BJ (cell line): ENCODE results near the gene VSX1. TPM values are rescaled to one million over a fixed set of nuclear protein-coding genes. Genes with fewer than 3 reads are reported as not detected.

Source experiments
- CTCF ChIA-PET: fragments of 350-600 bp; formaldehyde crosslinking; extraction: SDS; loops from one replicate; lab custom pipeline; 2021; ENCODE audit warnings: antibody characterized with exemption, inconsistent platforms; lab: Yijun Ruan, JAX
- POLR2A ChIA-PET: fragments of 300-600 bp; sonication (Branson Sonifier 250); formaldehyde crosslinking; extraction: SDS; loops from one replicate; lab custom pipeline; 2021; ENCODE audit warnings: antibody characterized with exemption; lab: Charles Lee
- DNase-seq: peaks from one replicate; pipeline ENCODE4 v3.0.0-alpha.2; 2011; ENCODE audit warnings: low read depth
- H3K27me3 ChIP-seq: 2 replicates; pipeline ENCODE4 v1.6.0; 2011; ENCODE audit warnings: low read length; ENCODE audit not compliant: control insufficient read depth, insufficient read depth
- H3K36me3 ChIP-seq: 2 replicates; pipeline ENCODE4 v1.5.1; 2011; ENCODE audit warnings: low read length; ENCODE audit not compliant: control insufficient read depth, insufficient read depth
- H3K4me3 ChIP-seq: 2 replicates; pipeline ENCODE4 v1.5.1; 2011; ENCODE audit warnings: low read depth, mild to moderate bottlenecking, control low read depth, low read length
- polyA plus RNA-seq: library from polyadenylated mRNA; depleted of rRNA; stranded (reverse); fragments of >200 nt; gene quantifications from 2 replicates; pipeline ENCODE4 v1.2.3, GENCODE V29; 2011
- TF ChIP-seq, protein P1 (sequence below): IDR thresholded peaks from 2 replicates; pipeline ENCODE4 v1.5.1; 2011; ENCODE audit warnings: low read depth, mild to moderate bottlenecking, control low read depth, inconsistent platforms, low read length, moderate library complexity; ENCODE audit not compliant: insufficient read depth

Gene VSX1
- polyA plus RNA-seq, 1 experiment = not detected

DNA sequence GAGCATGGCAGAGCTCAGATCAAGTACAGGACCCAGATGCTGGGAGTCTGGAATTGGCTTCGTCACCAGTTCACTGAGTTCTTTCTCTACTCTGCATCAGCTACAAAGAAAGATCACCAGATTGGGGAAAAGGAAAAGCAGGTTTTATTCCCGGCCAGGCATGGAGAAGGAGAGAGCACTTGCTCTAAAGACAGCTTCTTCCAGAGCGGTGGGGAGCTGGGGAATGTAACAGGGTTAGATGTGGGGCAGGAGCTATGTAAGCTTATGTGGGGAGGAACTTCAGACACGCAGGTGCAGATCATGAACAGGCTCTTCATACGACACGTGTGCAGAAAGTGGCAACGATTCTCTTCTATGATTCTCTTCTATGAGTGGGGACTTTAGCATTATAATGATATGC is 19.1 kb downstream of the VSX1 start:
- Histone ChIP-seq H3K4me3 (no peak overlapping the region), H3K27me3 (peaks cover 36% of the 10 kb centered on the region), H3K36me3 (no peaks in the 10 kb centered on the region)
- ChIA-PET POLR2A (no interaction called here), CTCF (interaction anchor here (0.7 to 8.8 kb wide), 5 partner anchors 15 to 336 kb away, joined by 3 to 216 read pairs (median 12); partner anchors contain the start of gene APMAP)
- no peak for DNase-seq
- TF ChIP-seq, protein P1, sequence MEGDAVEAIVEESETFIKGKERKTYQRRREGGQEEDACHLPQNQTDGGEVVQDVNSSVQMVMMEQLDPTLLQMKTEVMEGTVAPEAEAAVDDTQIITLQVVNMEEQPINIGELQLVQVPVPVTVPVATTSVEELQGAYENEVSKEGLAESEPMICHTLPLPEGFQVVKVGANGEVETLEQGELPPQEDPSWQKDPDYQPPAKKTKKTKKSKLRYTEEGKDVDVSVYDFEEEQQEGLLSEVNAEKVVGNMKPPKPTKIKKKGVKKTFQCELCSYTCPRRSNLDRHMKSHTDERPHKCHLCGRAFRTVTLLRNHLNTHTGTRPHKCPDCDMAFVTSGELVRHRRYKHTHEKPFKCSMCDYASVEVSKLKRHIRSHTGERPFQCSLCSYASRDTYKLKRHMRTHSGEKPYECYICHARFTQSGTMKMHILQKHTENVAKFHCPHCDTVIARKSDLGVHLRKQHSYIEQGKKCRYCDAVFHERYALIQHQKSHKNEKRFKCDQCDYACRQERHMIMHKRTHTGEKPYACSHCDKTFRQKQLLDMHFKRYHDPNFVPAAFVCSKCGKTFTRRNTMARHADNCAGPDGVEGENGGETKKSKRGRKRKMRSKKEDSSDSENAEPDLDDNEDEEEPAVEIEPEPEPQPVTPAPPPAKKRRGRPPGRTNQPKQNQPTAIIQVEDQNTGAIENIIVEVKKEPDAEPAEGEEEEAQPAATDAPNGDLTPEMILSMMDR = no peak

DNA sequence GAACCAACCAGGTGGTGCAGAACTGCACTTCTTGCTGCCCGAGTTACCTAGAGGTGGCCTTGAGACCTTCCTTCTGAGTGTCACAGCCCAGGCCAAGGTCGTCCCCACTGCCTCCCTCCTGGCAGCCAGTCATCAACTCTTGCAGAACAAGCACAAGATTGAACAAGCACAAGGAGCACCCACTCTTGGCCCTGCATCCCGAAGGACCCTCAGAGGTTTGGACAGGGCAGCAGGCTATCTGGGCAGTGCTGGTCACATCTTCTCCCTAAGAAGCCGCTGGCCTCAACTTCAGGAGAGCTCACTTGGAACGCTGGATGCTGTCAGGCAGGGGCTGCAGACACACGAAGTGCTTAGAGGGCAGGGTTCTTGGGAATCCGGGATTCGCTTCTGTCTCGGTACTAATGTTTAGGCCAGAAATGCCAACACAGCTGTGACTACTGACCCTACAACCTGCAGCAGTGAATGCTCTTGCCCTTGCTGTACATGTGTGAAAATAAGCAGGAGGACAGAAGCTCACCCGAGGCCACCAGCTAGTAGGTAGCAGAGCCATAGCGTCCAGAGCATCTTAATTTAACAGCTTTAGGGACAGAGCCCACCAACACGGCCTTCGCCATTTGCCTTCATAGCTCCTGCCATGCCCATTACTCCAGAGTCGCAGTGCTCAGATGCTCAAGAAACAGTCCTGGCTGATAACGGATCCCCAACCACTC is 20.0 kb downstream of the VSX1 start:
- peaks cover 36% of the 10 kb centered on the region for H3K27me3 ChIP-seq
- ChIA-PET POLR2A (no interaction called here), CTCF (interaction anchor here (0.7 to 8.8 kb wide), 5 partner anchors 14 to 337 kb away, joined by 3 to 216 read pairs (median 12); partner anchors contain the start of gene APMAP)
- no peak for DNase-seq
- H3K4me3 ChIP-seq = no peak overlapping the region
- TF ChIP-seq, protein P1 = no peak
- H3K36me3 ChIP-seq = no peaks in the 10 kb centered on the region

DNA sequence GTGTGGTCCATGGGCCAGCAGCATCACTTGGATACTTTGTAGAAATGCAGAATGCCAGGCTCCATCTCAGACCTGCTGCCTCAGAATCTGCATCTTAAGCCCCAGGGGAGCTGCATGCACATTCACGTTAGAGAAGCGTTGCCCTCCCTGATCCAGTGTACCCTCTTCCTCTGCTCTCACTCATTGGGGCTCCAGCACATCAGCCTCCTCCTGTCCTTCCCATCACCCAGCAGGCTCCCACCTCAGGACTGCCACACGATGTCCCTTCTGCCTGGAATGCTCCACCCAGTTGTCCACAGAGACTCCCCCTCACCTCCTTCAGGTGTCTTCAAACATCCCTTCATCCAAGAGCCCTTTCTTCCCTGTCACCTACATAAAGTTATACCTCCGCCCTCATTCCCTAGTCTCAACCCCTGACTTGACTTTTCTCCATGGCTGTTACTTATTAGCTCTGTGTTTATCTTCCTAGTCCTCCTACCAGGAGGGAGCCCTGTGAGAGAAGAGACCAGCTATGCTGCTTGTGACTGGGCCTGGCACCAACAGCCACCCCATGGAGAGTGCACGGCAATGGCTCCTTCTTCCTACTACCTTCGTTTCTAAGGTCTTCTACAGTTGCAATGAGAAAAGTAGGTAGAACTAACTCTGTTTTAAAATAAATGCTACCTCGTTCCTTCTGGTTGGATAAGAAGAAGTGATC is 20.7 kb downstream of the VSX1 start:
- H3K36me3 ChIP-seq = no peaks in the 10 kb centered on the region
- CTCF ChIA-PET = interaction anchor here (4.7 to 8.8 kb wide), 2 partner anchors 62 to 67 kb away, joined by 59 to 216 read pairs; partner anchors contain the start of gene APMAP
- peaks cover 36% of the 10 kb centered on the region for H3K27me3 ChIP-seq
- POLR2A ChIA-PET = no interaction called here
- DNase-seq = no peak
- TF ChIP-seq, protein P1 = no peak
- no peak overlapping the region for H3K4me3 ChIP-seq

DNA sequence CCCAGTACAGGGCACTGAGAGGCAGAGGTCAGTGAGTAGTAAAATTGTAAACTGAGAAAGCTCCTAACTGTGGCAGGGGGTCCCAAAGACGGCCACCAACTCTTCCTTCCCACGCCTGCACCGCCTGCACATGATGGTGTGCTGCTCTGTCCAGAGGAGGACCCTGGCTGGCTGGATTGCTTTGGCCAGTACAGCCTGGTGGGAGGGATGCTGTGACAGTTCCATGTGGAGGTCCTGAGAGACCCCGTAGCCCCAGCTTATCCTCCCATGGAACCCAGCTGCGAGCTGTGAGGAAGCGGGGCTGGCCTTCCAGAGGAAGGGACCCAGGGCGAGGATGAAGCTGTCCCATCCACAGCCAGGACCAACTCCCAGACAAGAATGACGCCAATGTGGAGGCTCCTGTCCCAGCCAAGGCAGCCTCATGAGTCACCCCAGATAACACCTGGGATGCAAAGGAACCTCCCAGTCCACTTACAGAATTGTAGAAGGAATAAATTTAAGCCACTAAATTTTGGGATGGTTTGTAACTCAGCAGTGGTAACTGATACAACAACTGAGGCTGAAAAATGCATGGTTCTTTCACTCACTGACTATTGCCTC is 22.0 kb downstream of the VSX1 start:
- no peak for DNase-seq
- ChIA-PET POLR2A (no interaction called here), CTCF (interaction anchor here (0.6 to 8.8 kb wide), 3 partner anchors 22 to 66 kb away, joined by 3 to 216 read pairs (median 4); partner anchors contain the start of gene APMAP)
- H3K27me3 ChIP-seq = peaks cover 32% of the 10 kb centered on the region
- no peak overlapping the region for H3K4me3 ChIP-seq
- TF ChIP-seq, protein P1 = no peak
- H3K36me3 ChIP-seq = no peaks in the 10 kb centered on the region
